K562 (cell line): ENCODE data around the gene BIRC5. TPM values are rescaled to one million over a fixed set of nuclear protein-coding genes. Genes with fewer than 3 reads are reported as not detected.
A peak's percentile ranks its signal among the peaks of the same experiment; 100 is the strongest.

Source experiments
- BDP1 ChIP-seq: IDR thresholded peaks from 3 replicates; pipeline ENCODE4 v1.6.1; 2011; ENCODE audit not compliant: insufficient read length, insufficient read depth
- CBX5 ChIP-seq: IDR thresholded peaks from 2 replicates; pipeline ENCODE4 v1.6.1; 2014; ENCODE audit warnings: low read depth, borderline replicate concordance
- CC2D1A ChIP-seq: fragments of 450-650 bp; IDR thresholded peaks from 2 replicates; pipeline ENCODE4 v1.6.1; 2017; ENCODE audit warnings: mild to moderate bottlenecking
- CREB3L1 ChIP-seq: fragments of 450-650 bp; IDR thresholded peaks from 2 replicates; pipeline ENCODE4 v1.6.1; 2014; ENCODE audit warnings: low read depth, mild to moderate bottlenecking, moderate library complexity, borderline replicate concordance
- CTCFL ChIP-seq: IDR thresholded peaks from 2 replicates; pipeline ENCODE4 v1.6.1; 2011; ENCODE audit warnings: borderline replicate concordance, low read depth, mild to moderate bottlenecking, moderate library complexity, low read length; ENCODE audit not compliant: insufficient read depth, poor library complexity, severe bottlenecking
- HIVEP1 ChIP-seq: fragments of 250-450 bp; sonication (Bioruptor Pico); IDR thresholded peaks from 2 replicates; pipeline ENCODE4 v1.4.0; 2020; ENCODE audit warnings: mild to moderate bottlenecking
- HMBOX1 ChIP-seq: sonication (generic); IDR thresholded peaks from 2 replicates; pipeline ENCODE4 v1.6.1; 2016
- HOMEZ ChIP-seq: fragments of 250-450 bp; sonication (Bioruptor Pico); IDR thresholded peaks from 2 replicates; pipeline ENCODE4 v1.4.0; 2020; ENCODE audit warnings: mild to moderate bottlenecking, moderate library complexity
- KAT2B ChIP-seq: IDR thresholded peaks from one replicate; pipeline ENCODE4 v1.6.1; 2012; ENCODE audit warnings: low read depth, mild to moderate bottlenecking, control low read depth, inconsistent platforms, low read length, moderate library complexity
- L3MBTL2 ChIP-seq: fragments of 450-650 bp; IDR thresholded peaks from 2 replicates; pipeline ENCODE4 v1.6.1; 2016; ENCODE audit warnings: mild to moderate bottlenecking, moderate library complexity
- POLR3G ChIP-seq: IDR thresholded peaks from 2 replicates; pipeline ENCODE4 v1.6.1; 2011; ENCODE audit not compliant: insufficient read length, insufficient replicate concordance; ENCODE audit errors: extremely low read depth
- ZBTB12 ChIP-seq: fragments of 250-450 bp; sonication (Bioruptor Pico); IDR thresholded peaks from 2 replicates; pipeline ENCODE4 v1.4.0; 2020
- ZC3H8 ChIP-seq: fragments of 450-650 bp; IDR thresholded peaks from 2 replicates; pipeline ENCODE4 v1.6.1; 2017
- ZNF175 ChIP-seq: fragments of 200-800 bp; sonication (Bioruptor generic); IDR thresholded peaks from 2 replicates; pipeline ENCODE4 v1.6.1; 2016; ENCODE audit warnings: low read depth, mild to moderate bottlenecking, missing genetic modification characterization, missing compliant biosample characterization
- ZNF217 ChIP-seq: sonication (generic); formaldehyde crosslinking; IDR thresholded peaks from 2 replicates; pipeline ENCODE4 v1.8.0; 2022; ENCODE audit warnings: mild to moderate bottlenecking, missing genetic modification reagents
- ZNF347 ChIP-seq: fragments of 450-650 bp; formaldehyde crosslinking; IDR thresholded peaks from 2 replicates; pipeline ENCODE4 v1.4.0; 2020; ENCODE audit warnings: low read depth, mild to moderate bottlenecking, moderate library complexity
- ZNF512 ChIP-seq: IDR thresholded peaks from 2 replicates; pipeline ENCODE4 v1.6.1; 2016; ENCODE audit warnings: missing genetic modification characterization, missing compliant biosample characterization
- ZNF668 ChIP-seq: fragments of 250-450 bp; sonication (Bioruptor Pico); IDR thresholded peaks from 2 replicates; pipeline ENCODE4 v1.8.0; 2022; ENCODE audit warnings: mild to moderate bottlenecking, inconsistent platforms
- polyA plus RNA-seq, 8 experiments: library from polyadenylated mRNA; depleted of rRNA in 4 of 8; stranded (reverse) in 5 of 8; unstranded in 3 of 8; fragments of >200 nt; fragmentation: Nextera tagmentation in 2 of 8; fragmentation: Illumina TruSeq in 1 of 8; extraction: Ambion mirVana in 2 of 8; extraction: Trizol in 1 of 8; gene quantifications; 2 replicates each; pipeline versions ENCODE4 v1.2.1 to v1.2.3, GENCODE V29; 2011 to 2014; ENCODE audit warnings: inconsistent platforms in 1 of 8, missing spikeins in 1 of 8
- total RNA-seq, 7 experiments: library from RNA; depleted of rRNA in 6 of 7; stranded (reverse); fragments of >200 nt in 6 of 7; fragmentation: Illumina TruSeq in 2 of 7; extraction: Trizol in 2 of 7; gene quantifications; 2 replicates each; pipeline versions ENCODE4 v1.2.1 to v1.2.3, GENCODE V29; 2011 to 2021; ENCODE audit warnings: low replicate concordance in 1 of 7

BIRC5 gene
- total and polyA plus RNA-seq, 9 of the 15 experiments (the other 6 are each of a cell fraction or from before 2014, with no cell fraction given): 64.4 to 140 (median 101) TPM

GRCh38 chr17:78186692-78187595, 27.1 kb upstream of the BIRC5 start, which contains the start of the genes AFMID and TK1 (continued):
- TF ChIP-seq ZBTB12 (CRISPR knock-in tag) (no peak), KAT2B (peak; percentile 92), POLR3G (no peak), CREB3L1 (peak; percentile 90), CBX5 (no peak), CC2D1A (peak; percentile 49; the same call in 1 of the 2 replicates), BDP1 (no peak), HOMEZ (CRISPR knock-in tag) (no peak), HMBOX1 (no peak), ZNF512 (tag) (no peak), CTCFL (peak; percentile 99), ZNF217 (CRISPR knock-in tag) (no peak), ZNF668 (CRISPR knock-in tag) (0 out of 2 replicates have a peak, but pooled peaks have one; percentile 48), HIVEP1 (CRISPR knock-in tag) (no peak), ZNF175 (CRISPR knock-in tag) (no peak), ZNF347 (CRISPR knock-in tag) (no peak), L3MBTL2 (peak; percentile 89), ZC3H8 (no peak)
